Osteoblast (primary cell): Measurements from ENCODE around the gene SPRED2. TPM values are rescaled to one million over a fixed set of nuclear protein-coding genes. Genes with fewer than 3 reads are reported as not detected.

Experiments
- DNase-seq: peaks from one replicate; pipeline ENCODE4 v3.0.0; 2011; ENCODE audit warnings: low spot score, mixed read lengths; ENCODE audit not compliant: insufficient read length; ENCODE audit errors: missing footprints
- H2AFZ ChIP-seq: 2 replicates; pipeline ENCODE4 v1.6.0; 2011; ENCODE audit warnings: mild to moderate bottlenecking, low read length
- H3K27ac ChIP-seq: 2 replicates; pipeline ENCODE4 v1.5.1; 2011; ENCODE audit warnings: mild to moderate bottlenecking, low read depth, low read length, moderate library complexity
- H3K27me3 ChIP-seq: 2 replicates; pipeline ENCODE4 v1.6.0; 2012; ENCODE audit warnings: mild to moderate bottlenecking, control low read depth, inconsistent platforms, low read length, moderate library complexity; ENCODE audit not compliant: insufficient read depth
- H3K36me3 ChIP-seq: 2 replicates; pipeline ENCODE4 v1.5.1; 2011; ENCODE audit warnings: mild to moderate bottlenecking, low read length, control low read depth, moderate library complexity; ENCODE audit not compliant: insufficient read depth
- H3K4me1 ChIP-seq: 2 replicates; pipeline ENCODE4 v1.5.1; 2011; ENCODE audit warnings: mild to moderate bottlenecking, low read length, control low read depth, moderate library complexity; ENCODE audit not compliant: insufficient read depth
- H3K4me2 ChIP-seq: 2 replicates; pipeline ENCODE4 v1.6.0; 2011; ENCODE audit warnings: mild to moderate bottlenecking, low read length; ENCODE audit not compliant: insufficient read depth
- H3K4me3 ChIP-seq: fragments of 200-600 bp; sonication (generic); 3 replicates; pipeline ENCODE4 v1.5.1; 2012; ENCODE audit warnings: mild to moderate bottlenecking, low read length, inconsistent platforms; ENCODE audit not compliant: insufficient read depth
- H3K79me2 ChIP-seq: 2 replicates; pipeline ENCODE4 v1.6.0; 2012; ENCODE audit warnings: mild to moderate bottlenecking, low read length, control low read depth, inconsistent platforms; ENCODE audit not compliant: insufficient read depth
- H3K9me3 ChIP-seq: 2 replicates; pipeline ENCODE4 v1.5.1; 2011; ENCODE audit warnings: low read depth, low read length, control low read depth
- H4K20me1 ChIP-seq: 2 replicates; pipeline ENCODE4 v1.6.0; 2012; ENCODE audit warnings: mild to moderate bottlenecking, low read length, control low read depth; ENCODE audit not compliant: insufficient read depth
- CTCF ChIP-seq: IDR thresholded peaks from 2 replicates; pipeline ENCODE4 v1.5.1; 2011; ENCODE audit warnings: mild to moderate bottlenecking, low read depth, low read length, moderate library complexity; ENCODE audit errors: extremely low read depth
- total RNA-seq: library from RNA; depleted of rRNA; stranded (reverse); fragments of >200 nt; gene quantifications from 2 replicates; pipeline ENCODE4 v1.2.3, GENCODE V29; 2012

The SPRED2 gene
- total RNA-seq, 1 donor, result 17.4 TPM

GRCh38 chr2:65300134-65300760 is 132.2 kb downstream of the SPRED2 start:
- Histone ChIP-seq H3K4me3 (peak overlapping the region; percentile 42), H3K27ac (peak overlapping the region; percentile 92), H2AFZ (no peak overlapping the region)

GRCh38 chr2:65299246-65299645 is 133.2 kb downstream of the SPRED2 start:
- Histone ChIP-seq H3K4me1 (peaks cover 34% of the 10 kb centered on the region), H3K4me3 (no peak overlapping the region), H3K9me3 (no peaks in the 10 kb centered on the region), H3K27ac (peak overlapping the region; percentile 92), H3K27me3 (no peaks in the 10 kb centered on the region), H2AFZ (no peak overlapping the region), H3K36me3 (no peaks in the 10 kb centered on the region), H4K20me1 (peaks cover 11% of the 10 kb centered on the region), H3K4me2 (peak overlapping the region; percentile 73), H3K79me2 (no peaks in the 10 kb centered on the region)
- DNase-seq, result peak; percentile 89
- TF ChIP-seq CTCF, result no peak

More at GRCh38 chr2:65300134-65300760, 132.2 kb downstream of the SPRED2 start:
- peak; percentile 91 for DNase-seq
- Histone ChIP-seq H3K4me1 (peaks cover 34% of the 10 kb centered on the region), H3K4me2 (peak overlapping the region; percentile 73), H3K79me2 (no peaks in the 10 kb centered on the region), H3K9me3 (no peaks in the 10 kb centered on the region), H3K27me3 (no peaks in the 10 kb centered on the region), H3K36me3 (no peaks in the 10 kb centered on the region), H4K20me1 (peaks cover 11% of the 10 kb centered on the region)
- TF ChIP-seq CTCF, result no peak

GRCh38 chr2:65298089-65298488 is 134.3 kb downstream of the SPRED2 start:
- H3K4me2 ChIP-seq, result no peak overlapping the region
- H2AFZ ChIP-seq, result no peak overlapping the region
- no peak for TF ChIP-seq CTCF
- no peaks in the 10 kb centered on the region for H3K79me2 ChIP-seq
- H3K4me1 ChIP-seq, result peaks cover 34% of the 10 kb centered on the region
- H3K27me3 ChIP-seq, result no peaks in the 10 kb centered on the region
- no peak overlapping the region for H3K4me3 ChIP-seq
- no peak overlapping the region for H3K27ac ChIP-seq
- no peaks in the 10 kb centered on the region for H3K9me3 ChIP-seq
- H3K36me3 ChIP-seq, result no peaks in the 10 kb centered on the region
- no peak for DNase-seq
- H4K20me1 ChIP-seq, result peaks cover 11% of the 10 kb centered on the region

DNA sequence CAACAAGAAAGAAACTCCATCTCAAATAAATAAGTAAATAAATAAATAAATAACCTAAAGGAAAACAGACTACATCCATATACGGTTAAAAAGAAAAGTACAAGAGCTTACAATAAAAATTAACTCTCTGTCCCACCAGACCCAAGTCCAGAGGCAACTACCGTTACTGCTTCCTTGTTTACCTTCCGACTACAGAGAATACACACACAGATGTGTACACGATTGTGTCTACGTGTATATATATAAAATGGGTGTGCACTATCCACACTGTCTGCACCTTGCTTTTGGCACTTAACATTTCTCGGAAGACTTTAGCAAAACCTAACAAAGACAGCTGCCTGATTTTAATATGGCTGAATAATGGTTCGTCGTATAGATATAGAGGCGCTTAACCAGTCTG is 134.9 kb downstream of the SPRED2 start:
- Histone ChIP-seq H3K4me3 (no peak overlapping the region), H3K79me2 (no peaks in the 10 kb centered on the region), H3K27me3 (no peaks in the 10 kb centered on the region), H4K20me1 (peaks cover 11% of the 10 kb centered on the region), H3K27ac (no peak overlapping the region), H3K4me1 (peaks cover 34% of the 10 kb centered on the region), H3K9me3 (no peaks in the 10 kb centered on the region), H2AFZ (no peak overlapping the region), H3K4me2 (no peak overlapping the region), H3K36me3 (no peaks in the 10 kb centered on the region)
- no peak for DNase-seq
- TF ChIP-seq CTCF, result no peak
